GM18505 (cell line): Measurements from ENCODE around the gene PDGFRB.

Experiments used
- ATAC-seq: cut with Tn5 transposase; IDR thresholded peaks from one replicate; pipeline ENCODE4 v1.9.1; 2021; ENCODE audit not compliant: unreplicated experiment
- POLR2A ChIP-seq: IDR thresholded peaks from 4 replicates; pipeline ENCODE4 v1.6.1; 2011; ENCODE audit warnings: borderline replicate concordance; ENCODE audit not compliant: insufficient read depth, insufficient read length; ENCODE audit errors: extremely low read depth

Gene PDGFRB

GRCh38 chr5:150078802-150079689, 76.6 kb downstream of the PDGFRB start:
- ATAC-seq: no peak
- TF ChIP-seq POLR2A: no peak

- no peak for ATAC-seq
- TF ChIP-seq POLR2A: no peak
Measured at GRCh38 chr5:150077996-150078801, 77.4 kb downstream of the PDGFRB start.

GRCh38 chr5:150077060-150077459, 78.6 kb downstream of the PDGFRB start:
- ATAC-seq: no peak
- TF ChIP-seq POLR2A: no peak

GRCh38 chr5:150075806-150076205, 79.8 kb downstream of the PDGFRB start:
- ATAC-seq: no peak
- no peak for TF ChIP-seq POLR2A

- ATAC-seq: no peak
- no peak for TF ChIP-seq POLR2A
Measured at GRCh38 chr5:150075233-150075632, 80.4 kb downstream of the PDGFRB start.

GRCh38 chr5:150073677-150074076, 82.0 kb downstream of the PDGFRB start:
- no peak for ATAC-seq
- TF ChIP-seq POLR2A: no peak

- TF ChIP-seq POLR2A: no peak
- no peak for ATAC-seq
Measured at GRCh38 chr5:150073086-150073625, 82.5 kb downstream of the PDGFRB start.

- ATAC-seq: no peak
Measured at GRCh38 chr5:150070821-150071220, 84.8 kb downstream of the PDGFRB start.

GRCh38 chr5:150069672-150070627, 85.7 kb downstream of the PDGFRB start:
- TF ChIP-seq POLR2A: no peak
- ATAC-seq: no peak

More at GRCh38 chr5:150070821-150071220, 84.8 kb downstream of the PDGFRB start:
- TF ChIP-seq POLR2A: no peak

GRCh38 chr5:150068961-150069645, 86.5 kb downstream of the PDGFRB start:
- ATAC-seq: no peak
- TF ChIP-seq POLR2A: no peak

- no peak for TF ChIP-seq POLR2A
Measured at GRCh38 chr5:150068472-150068871, 87.2 kb downstream of the PDGFRB start.

GRCh38 chr5:150068071-150068470, 87.6 kb downstream of the PDGFRB start:
- no peak for ATAC-seq
- TF ChIP-seq POLR2A: no peak

More at GRCh38 chr5:150068472-150068871, 87.2 kb downstream of the PDGFRB start:
- ATAC-seq: no peak

- no peak for ATAC-seq
Measured at GRCh38 chr5:150067405-150067960, 88.2 kb downstream of the PDGFRB start.

More at GRCh38 chr5:150067405-150067960, 88.2 kb downstream of the PDGFRB start:
- no peak for TF ChIP-seq POLR2A
